Measurements from ENCODE around the gene TRPM4. TPM values are rescaled to one million over a fixed set of nuclear protein-coding genes. Genes with fewer than 3 reads are reported as not detected.
A peak's percentile ranks its signal among the peaks of the same experiment; 100 is the strongest.

Gene TRPM4
- total RNA-seq, 1 donor from 2014 or later = 51.6 TPM

GRCh38 chr19:49113762-49114629, 43.6 kb upstream of the TRPM4 start, which contains the start of gene LIN7B:
Gene LIN7B (plus strand): TSS chr19:49114370. CDS start chr19:49114405, 35 bp downstream.
- no peaks in the 10 kb centered on the region for H3K9me3 ChIP-seq
- intact Hi-C loops (cut with DNase I) = no loop called here
- peak; percentile 71 for DNase-seq
- H3K4me3 ChIP-seq = peak within 1 kb of the TSS; percentile 87
- no peaks in the 10 kb centered on the region for H3K27me3 ChIP-seq (ENCODE audit: low read depth)
- peak; percentile 78 to 79 for ATAC-seq
- H3K4me1 ChIP-seq = peaks cover 36% of the 10 kb centered on the region
- peak within 1 kb of the TSS; percentile 79 for H3K27ac ChIP-seq
- TF ChIP-seq CTCF (IDR thresholded peaks at IDR 0.05) = peak; percentile 46
- H3K36me3 ChIP-seq = peaks cover 5% of the 10 kb centered on the region

GRCh38 chr19:49114630-49115363, 42.8 kb upstream of the TRPM4 start:
- peak; percentile 77 for DNase-seq
- H3K4me1 ChIP-seq = peaks cover 42% of the 10 kb centered on the region
- H3K27ac ChIP-seq = peak overlapping the region; percentile 79
- H3K9me3 ChIP-seq = no peaks in the 10 kb centered on the region
- peak overlapping the region; percentile 87 for H3K4me3 ChIP-seq
- ATAC-seq = peak in 1 of 2 donors; percentile 22
- no peaks in the 10 kb centered on the region for H3K36me3 ChIP-seq
- intact Hi-C loops (cut with DNase I) = no loop called here
- peaks cover 2% of the 10 kb centered on the region for H3K27me3 ChIP-seq (ENCODE audit: low read depth)
- no peak for TF ChIP-seq CTCF (IDR thresholded peaks at IDR 0.05)

GRCh38 chr19:49116544-49116943, 41.0 kb upstream of the TRPM4 start:
- Histone ChIP-seq H3K27me3 (ENCODE audit: low read depth) (peaks cover 9% of the 10 kb centered on the region), H3K4me3 (no peak overlapping the region), H3K27ac (no peak overlapping the region), H3K9me3 (no peaks in the 10 kb centered on the region), H3K36me3 (no peaks in the 10 kb centered on the region), H3K4me1 (peaks cover 43% of the 10 kb centered on the region)
- DNase-seq (peak; percentile 85), ATAC-seq (no peak)
- intact Hi-C loops (cut with DNase I) = no loop called here
- TF ChIP-seq CTCF (IDR thresholded peaks at IDR 0.05) = no peak

GRCh38 chr19:49117677-49118564, 39.7 kb upstream of the TRPM4 start:
- H3K27me3 ChIP-seq (ENCODE audit: low read depth) = peaks cover 9% of the 10 kb centered on the region
- ATAC-seq (no peak), DNase-seq (no peak)
- H3K9me3 ChIP-seq = no peaks in the 10 kb centered on the region
- H3K4me1 ChIP-seq = peaks cover 43% of the 10 kb centered on the region
- no peaks in the 10 kb centered on the region for H3K36me3 ChIP-seq
- H3K27ac ChIP-seq = peak overlapping the region; percentile 99
- TF ChIP-seq CTCF (IDR thresholded peaks at IDR 0.05) = no peak
- H3K4me3 ChIP-seq = peak overlapping the region; percentile 80
- intact Hi-C loops (cut with DNase I) = no loop called here
